Lower lobe of right lung (tissue), 2 donors: Measurements from ENCODE around the gene NRXN3. TPM values are rescaled to one million over a fixed set of nuclear protein-coding genes. Genes with fewer than 3 reads are reported as not detected.

Experiments used
- ATAC-seq, 2 donors: fragments of 200-7000 bp; cut with Tn5 transposase; one replicate each; pipeline ENCODE4 v1.9.1; 2020 to 2022; ENCODE audit warnings: mild to moderate bottlenecking in 2 of 2, moderate library complexity in 2 of 2
- DNase-seq: peaks from one replicate; pipeline ENCODE4 v3.0.0-alpha.2; 2020
- H3K27ac ChIP-seq: fragments of 200-600 bp; one replicate; pipeline ENCODE4 v1.8.0; 2022
- H3K27me3 ChIP-seq: fragments of 200-600 bp; one replicate; pipeline ENCODE4 v1.8.0; 2022; ENCODE audit warnings: low read depth
- H3K36me3 ChIP-seq: fragments of 200-600 bp; one replicate; pipeline ENCODE4 v1.8.0; 2022; ENCODE audit warnings: mild to moderate bottlenecking
- H3K4me1 ChIP-seq: fragments of 200-600 bp; one replicate; pipeline ENCODE4 v1.8.0; 2022
- H3K4me3 ChIP-seq: fragments of 200-600 bp; one replicate; pipeline ENCODE4 v1.8.0; 2022; ENCODE audit warnings: mild to moderate bottlenecking
- H3K9me3 ChIP-seq: fragments of 200-600 bp; one replicate; pipeline ENCODE4 v1.8.0; 2022
- intact Hi-C: fragments of 100-400 bp; cut with DNase I; formaldehyde crosslinking; loops from one replicate; pipeline ENCODE4 v1.11.0; 2022
- total RNA-seq: library from RNA; stranded (reverse); fragmentation: NEBNext Ultra II Directional; extraction: Animal tissue kit (Norgen Biotek cat#: 25700); gene quantifications from one replicate; pipeline ENCODE4 v1.2.1, GENCODE V29; 2021
- TF ChIP-seq, protein P1 (sequence below): fragments of 200-600 bp; IDR thresholded peaks from one replicate; pipeline ENCODE4 v1.8.0; 2022; ENCODE audit warnings: antibody characterized with exemption, mild to moderate bottlenecking
- donor health status: DM: no; HTN: yes; CAD: no; lungs with severe emphysema.

Gene NRXN3
- total RNA-seq, 1 donor from 2014 or later, result 9.0 TPM

DNA sequence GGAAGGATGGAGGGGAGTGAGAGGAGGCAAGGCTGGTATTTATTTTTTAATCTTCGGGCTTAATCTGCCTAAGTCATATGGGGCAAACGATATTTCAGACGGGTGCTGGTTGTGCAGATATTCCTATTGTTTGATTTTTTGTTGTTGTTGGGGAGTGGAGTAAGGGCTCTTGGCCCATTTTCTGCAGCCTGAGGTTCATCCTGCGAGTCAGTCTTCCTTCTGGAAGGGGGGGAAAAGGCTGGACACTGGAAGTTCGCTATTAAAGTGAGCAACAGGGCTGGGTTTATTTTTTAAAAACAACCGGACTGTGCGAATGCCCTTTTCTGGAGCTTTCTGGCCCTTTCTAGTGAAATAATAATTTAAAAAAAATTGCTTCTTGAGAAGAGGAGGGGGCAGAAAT, 2.3 kb downstream of the NRXN3 start:
- Histone ChIP-seq H3K27ac (no peak overlapping the region), H3K4me3 (no peak overlapping the region), H3K9me3 (no peaks in the 10 kb centered on the region), H3K36me3 (no peaks in the 10 kb centered on the region), H3K27me3 (no peaks in the 10 kb centered on the region), H3K4me1 (no peaks in the 10 kb centered on the region)
- DNase-seq, result no peak
- intact Hi-C loops, result no loop called here
- ATAC-seq, result no peak
- TF ChIP-seq, protein P1, sequence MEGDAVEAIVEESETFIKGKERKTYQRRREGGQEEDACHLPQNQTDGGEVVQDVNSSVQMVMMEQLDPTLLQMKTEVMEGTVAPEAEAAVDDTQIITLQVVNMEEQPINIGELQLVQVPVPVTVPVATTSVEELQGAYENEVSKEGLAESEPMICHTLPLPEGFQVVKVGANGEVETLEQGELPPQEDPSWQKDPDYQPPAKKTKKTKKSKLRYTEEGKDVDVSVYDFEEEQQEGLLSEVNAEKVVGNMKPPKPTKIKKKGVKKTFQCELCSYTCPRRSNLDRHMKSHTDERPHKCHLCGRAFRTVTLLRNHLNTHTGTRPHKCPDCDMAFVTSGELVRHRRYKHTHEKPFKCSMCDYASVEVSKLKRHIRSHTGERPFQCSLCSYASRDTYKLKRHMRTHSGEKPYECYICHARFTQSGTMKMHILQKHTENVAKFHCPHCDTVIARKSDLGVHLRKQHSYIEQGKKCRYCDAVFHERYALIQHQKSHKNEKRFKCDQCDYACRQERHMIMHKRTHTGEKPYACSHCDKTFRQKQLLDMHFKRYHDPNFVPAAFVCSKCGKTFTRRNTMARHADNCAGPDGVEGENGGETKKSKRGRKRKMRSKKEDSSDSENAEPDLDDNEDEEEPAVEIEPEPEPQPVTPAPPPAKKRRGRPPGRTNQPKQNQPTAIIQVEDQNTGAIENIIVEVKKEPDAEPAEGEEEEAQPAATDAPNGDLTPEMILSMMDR, result no peak

DNA sequence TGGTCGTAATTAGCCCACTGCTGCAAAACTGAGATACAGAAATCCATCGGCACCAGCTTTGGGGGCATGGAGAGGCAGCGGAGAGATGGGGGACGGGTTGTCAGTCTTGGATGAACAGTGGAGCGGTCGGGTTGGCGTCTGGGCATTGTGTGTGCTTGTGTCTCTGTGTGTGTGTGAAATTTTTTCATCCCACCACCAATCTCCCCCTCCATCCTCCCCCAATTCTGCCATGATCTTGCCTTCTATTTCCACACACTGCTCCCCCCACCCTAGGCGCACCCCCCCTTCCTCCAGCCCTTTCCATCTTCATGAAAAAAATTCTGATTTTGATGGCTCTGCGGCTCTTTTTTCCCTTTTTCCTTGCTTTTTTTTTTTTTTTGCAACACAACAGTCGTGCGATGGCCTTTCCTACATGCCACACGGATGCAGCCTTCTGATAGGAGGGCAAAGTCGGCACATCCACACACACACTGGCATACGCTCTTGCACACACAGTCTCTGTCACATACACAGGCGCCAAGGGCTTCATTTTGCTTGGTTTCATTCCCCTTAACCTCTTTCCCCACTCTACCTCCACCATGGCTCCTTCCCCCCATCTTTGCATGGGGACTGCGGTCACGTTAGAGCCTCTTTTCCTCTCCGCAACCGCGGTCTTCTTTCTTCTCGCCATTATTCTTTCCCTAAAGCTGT, 3.3 kb downstream of the NRXN3 start:
- DNase-seq, result no peak
- intact Hi-C loops, result no loop called here
- ATAC-seq, result no peak
- H3K36me3 ChIP-seq, result no peaks in the 10 kb centered on the region
- H3K27me3 ChIP-seq, result no peaks in the 10 kb centered on the region
- no peaks in the 10 kb centered on the region for H3K4me1 ChIP-seq
- H3K4me3 ChIP-seq, result no peak overlapping the region
- H3K27ac ChIP-seq, result no peak overlapping the region
- no peaks in the 10 kb centered on the region for H3K9me3 ChIP-seq
- TF ChIP-seq, protein P1, result no peak

DNA sequence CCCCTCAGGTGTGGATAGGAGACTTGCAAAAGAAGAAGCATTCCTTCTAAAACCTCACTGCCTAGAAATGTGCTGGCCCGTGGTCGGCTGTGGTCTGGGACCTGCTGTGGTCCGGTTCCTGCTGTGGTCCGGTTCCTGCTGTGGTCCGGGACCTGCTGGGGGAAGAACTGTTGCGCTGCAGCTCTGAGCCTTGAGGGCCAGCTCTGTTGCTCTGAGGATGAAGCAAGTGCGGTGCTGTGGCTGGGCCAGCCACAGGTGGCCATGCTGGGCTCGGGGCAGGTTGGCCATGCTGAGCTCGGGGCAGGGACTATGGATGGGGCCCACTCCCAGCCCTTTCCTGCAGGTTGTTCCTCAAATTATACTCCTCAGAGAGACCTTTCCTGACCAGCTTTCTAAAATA, 5.2 kb downstream of the NRXN3 start:
- ATAC-seq, result no peak
- DNase-seq, result no peak

DNA sequence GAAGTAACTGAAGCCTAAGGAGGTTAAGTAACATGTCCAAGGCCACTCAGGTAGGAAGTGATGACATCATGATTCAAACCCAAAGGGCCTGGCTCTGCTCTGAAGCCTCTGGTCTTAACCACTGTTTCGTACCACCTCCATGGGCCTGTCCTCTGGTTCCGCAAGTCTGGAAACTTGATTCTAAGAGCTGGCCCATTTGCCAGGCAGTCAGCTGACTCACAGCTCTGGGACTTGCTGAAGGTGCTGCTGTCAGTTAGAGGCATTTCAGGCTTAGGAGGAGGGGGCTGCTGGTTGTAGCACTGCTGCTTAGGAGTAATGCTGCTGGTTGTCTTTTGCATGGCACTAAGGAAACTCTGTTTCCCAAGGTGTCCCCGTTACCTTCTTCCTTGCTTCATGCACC, 7.9 kb downstream of the NRXN3 start:
- ATAC-seq, result no peak
- H3K27ac ChIP-seq, result no peak overlapping the region
- intact Hi-C loops, result no loop called here

More for the DNA sequence above, 5.2 kb downstream of the NRXN3 start:
- TF ChIP-seq, protein P1, result no peak
- Histone ChIP-seq H3K9me3 (no peaks in the 10 kb centered on the region), H3K27ac (no peak overlapping the region), H3K36me3 (no peaks in the 10 kb centered on the region), H3K27me3 (no peaks in the 10 kb centered on the region), H3K4me1 (no peaks in the 10 kb centered on the region), H3K4me3 (no peak overlapping the region)
- intact Hi-C loops, result no loop called here

DNA sequence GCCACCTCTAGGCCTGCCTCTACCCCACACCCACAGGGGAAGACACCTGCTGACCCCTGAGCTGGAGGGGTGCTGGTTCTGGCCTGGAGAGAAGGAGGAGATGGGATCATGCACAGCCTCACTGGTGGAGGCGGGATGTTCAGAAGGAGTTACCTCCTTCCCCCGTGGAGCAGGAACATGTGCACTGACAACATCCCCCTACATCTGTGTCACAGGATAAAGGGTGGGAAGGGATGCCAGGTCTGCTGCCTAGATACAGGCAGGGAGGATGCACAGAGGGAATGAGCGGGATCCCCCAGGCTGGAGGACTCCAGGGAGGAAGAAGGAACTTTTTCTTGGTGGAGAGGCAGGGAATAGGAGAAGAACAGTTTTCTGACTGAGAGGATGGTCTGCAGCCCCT, 8.8 kb downstream of the NRXN3 start:
- DNase-seq (no peak), ATAC-seq (no peak)
- TF ChIP-seq, protein P1, result no peak
- Histone ChIP-seq H3K27me3 (no peaks in the 10 kb centered on the region), H3K27ac (no peak overlapping the region), H3K9me3 (no peaks in the 10 kb centered on the region), H3K36me3 (no peaks in the 10 kb centered on the region), H3K4me3 (no peak overlapping the region), H3K4me1 (no peaks in the 10 kb centered on the region)
- intact Hi-C loops, result no loop called here

More for the DNA sequence above, 7.9 kb downstream of the NRXN3 start:
- Histone ChIP-seq H3K4me1 (no peaks in the 10 kb centered on the region), H3K9me3 (no peaks in the 10 kb centered on the region), H3K36me3 (no peaks in the 10 kb centered on the region), H3K4me3 (no peak overlapping the region), H3K27me3 (no peaks in the 10 kb centered on the region)
- TF ChIP-seq, protein P1, result no peak
- DNase-seq, result no peak
